Stomach (tissue), 9 donors: ENCODE results near the gene VPS13D. TPM values are rescaled to one million over a fixed set of nuclear protein-coding genes. Genes with fewer than 3 reads are reported as not detected.

ENCODE experiments used
- DNase-seq, 2 donors: peaks; one replicate each; pipeline versions ENCODE4 v3.0.0 to v3.0.0-alpha.2; 2013 to 2019
- H3K27ac ChIP-seq, 5 donors: fragments of 200-600 bp in 4 of 5; sonication (generic) in 4 of 5; one replicate each; pipeline ENCODE4 v1.5.1; 2013 to 2019; ENCODE audit warnings: mild to moderate bottlenecking in 1 of 5, moderate library complexity in 1 of 5
- H3K27me3 ChIP-seq, 3 donors: fragments of 200-600 bp; sonication (generic); one replicate each; pipeline ENCODE4 v1.5.1; 2017 to 2019; ENCODE audit warnings: mixed run types in 1 of 3
- H3K36me3 ChIP-seq, 4 donors: fragments of 200-600 bp; sonication (generic); 1 replicate in 3 of 4; 2 replicates in 1 of 4; pipeline ENCODE4 v1.5.1; 2016 to 2019
- H3K4me1 ChIP-seq, 4 donors: fragments of 200-600 bp; sonication (generic); one replicate each; pipeline ENCODE4 v1.5.1; 2016 to 2019
- H3K4me3 ChIP-seq, 4 donors: fragments of 200-600 bp; sonication (generic) in 3 of 4; one replicate each; pipeline ENCODE4 v1.5.1; 2016 to 2019; ENCODE audit warnings: mild to moderate bottlenecking in 1 of 4
- H3K9me3 ChIP-seq, 4 donors: fragments of 200-600 bp; sonication (generic); one replicate each; pipeline ENCODE4 v1.5.1; 2016 to 2019
- CTCF ChIP-seq, 7 experiments: fragments of 450-650 bp in 4 of 7; fragments of 200-600 bp in 3 of 7; sonication (generic) in 3 of 7; IDR thresholded peaks; one replicate each; pipeline ENCODE4 v1.5.1; 2016 to 2019; ENCODE audit warnings: antibody characterized with exemption in 7 of 7, control low read depth in 2 of 7, mild to moderate bottlenecking in 1 of 7
- EP300 ChIP-seq: sonication (generic); formaldehyde crosslinking; IDR thresholded peaks from one replicate; pipeline ENCODE4 v1.6.1; 2017; ENCODE audit warnings: antibody characterized with exemption
- POLR2A ChIP-seq, 4 donors: fragments of 450-650 bp; IDR thresholded peaks; one replicate each; pipeline ENCODE4 v1.6.1; 2016; ENCODE audit warnings: antibody characterized with exemption in 4 of 4, control low read depth in 2 of 4, mild to moderate bottlenecking in 1 of 4, moderate library complexity in 1 of 4
- POLR2AphosphoS5 ChIP-seq, 3 donors: sonication (generic); formaldehyde crosslinking; IDR thresholded peaks; one replicate each; pipeline ENCODE4 v1.6.1; 2016; ENCODE audit warnings: antibody characterized with exemption in 3 of 3
- WGBS, 5 donors: extraction: QIAGEN DNeasy Blood & Tissue Kit in 3 of 5; methylation state at CpG; one replicate each; pipeline versions ENCODE4 v1.1.5 to v1.1.7; 2013 to 2018; 5-methylcytosine and 5-hydroxymethylcytosine counted together
- intact Hi-C: fragments of 100-400 bp; cut with DNase I; formaldehyde crosslinking; loops from one replicate; pipeline ENCODE4 v1.15.1; 2023; ENCODE audit warnings: low total_unique reads
- polyA plus RNA-seq, 3 donors: library from polyadenylated mRNA; stranded (reverse); fragments of 200-250 nt; gene quantifications; one replicate each; pipeline ENCODE4 v1.2.3, GENCODE V29; 2013
- total RNA-seq, 5 donors: library from RNA; depleted of rRNA; stranded (reverse); fragments of >200 nt; gene quantifications; one replicate each; pipeline versions ENCODE4 v1.1.0 to v1.2.3, GENCODE V29; 2014 to 2016
- donor health status: healthy with polysubstance abuse.
- donor health status: Bipolar disorder and iron deficiency.
- donor health status: healthy.

VPS13D gene
- total and polyA plus RNA-seq, 8 donors, result 6.7 to 106 (median 66.5) TPM

- Histone ChIP-seq H3K27me3 (no peaks in the 10 kb centered on the region), H3K27ac (no peak overlapping the region), H3K9me3 (no peaks in the 10 kb centered on the region), H3K4me1 (peaks cover 0 to 12% (median 9%) of the 10 kb centered on the region in 4 donors), H3K4me3 (no peak overlapping the region), H3K36me3 (peaks cover 15 to 69% (median 66%) of the 10 kb centered on the region in 4 donors)
- DNase-seq, result no peak
- intact Hi-C loops, result no loop called here
- no peak for TF ChIP-seq POLR2A (IDR thresholded peaks at IDR 0.05)
- no peak for TF ChIP-seq POLR2AphosphoS5 (IDR thresholded peaks at IDR 0.05)
- no peak for TF ChIP-seq EP300
- TF ChIP-seq CTCF (IDR thresholded peaks at IDR 0.05), result no peak
- WGBS, 5 donors, result 78 to 90% (median 82%) methylated on average over 7 of the region's 7 CpGs
Observed at GRCh38 chr1:12204140-12204539, 25.7 kb upstream of the VPS13D start.

DNA sequence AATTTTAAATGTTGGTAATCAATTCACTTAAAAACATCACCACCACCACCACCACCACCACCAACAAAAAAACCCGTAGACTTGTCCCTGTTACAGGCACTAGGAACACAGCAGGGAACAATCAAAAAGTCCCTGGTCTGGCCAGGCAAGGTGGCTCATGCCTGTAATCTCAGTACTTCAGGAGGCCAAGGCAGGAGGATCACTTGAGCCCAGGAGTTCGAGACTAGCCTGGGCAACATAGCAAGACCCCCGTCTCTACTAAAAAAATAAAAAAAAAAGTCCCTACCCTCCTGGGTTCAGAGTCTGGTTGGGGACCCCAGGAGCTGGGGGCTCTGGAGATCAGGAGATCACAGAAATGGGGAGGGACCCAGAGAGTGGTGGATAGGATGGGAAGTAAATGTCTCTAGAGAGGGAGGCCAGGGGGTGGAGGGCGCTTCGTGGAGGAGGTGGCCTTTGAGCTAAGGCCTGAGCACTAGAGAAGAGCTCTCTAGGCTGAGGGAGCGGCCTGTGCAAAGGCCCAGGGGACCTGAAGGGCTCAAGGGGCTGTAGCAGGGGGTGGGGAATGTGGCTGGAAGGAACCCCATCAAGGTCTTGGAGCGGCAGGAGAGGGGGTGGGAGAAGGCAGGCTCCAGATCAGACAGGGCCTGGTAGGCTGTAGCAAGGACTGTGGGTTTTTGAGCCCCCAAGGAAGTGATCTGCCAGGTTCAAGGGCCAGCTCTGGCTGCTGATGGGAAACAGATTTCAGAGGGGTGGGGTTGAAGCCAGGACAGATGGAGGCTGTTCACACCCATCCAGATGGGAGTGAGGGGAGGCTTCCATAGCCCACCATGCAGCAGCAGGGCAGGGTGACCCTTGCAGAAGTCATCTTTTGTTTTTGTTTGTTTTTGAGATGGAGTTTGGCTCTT, 24.8 kb upstream of the VPS13D start:
- intact Hi-C loops, result no loop called here
- TF ChIP-seq EP300, result no peak
- no peak for DNase-seq
- no peak overlapping the region for H3K27ac ChIP-seq
- 76 to 88% (median 85%) methylated on average over 7 of the region's 7 CpGs for WGBS, 5 donors
- H3K4me1 ChIP-seq, result peaks cover 0 to 19% (median 14%) of the 10 kb centered on the region in 4 donors
- H3K4me3 ChIP-seq, result no peak overlapping the region
- peaks cover 15 to 62% (median 57%) of the 10 kb centered on the region in 4 donors for H3K36me3 ChIP-seq
- no peaks in the 10 kb centered on the region for H3K27me3 ChIP-seq
- H3K9me3 ChIP-seq, result no peaks in the 10 kb centered on the region

GRCh38 chr1:12206238-12206637, 23.6 kb upstream of the VPS13D start:
- peaks cover 15 to 54% (median 48%) of the 10 kb centered on the region in 4 donors for H3K36me3 ChIP-seq
- no peak overlapping the region for H3K4me3 ChIP-seq
- 80 to 97% (median 93%) methylated on average over 5 of the region's 5 CpGs for WGBS, 5 donors
- intact Hi-C loops, result no loop called here
- no peaks in the 10 kb centered on the region for H3K27me3 ChIP-seq
- no peaks in the 10 kb centered on the region for H3K9me3 ChIP-seq
- no peak overlapping the region for H3K27ac ChIP-seq
- H3K4me1 ChIP-seq, result peaks cover 0 to 22% (median 19%) of the 10 kb centered on the region in 4 donors
- DNase-seq, result no peak
- TF ChIP-seq POLR2AphosphoS5 (IDR thresholded peaks at IDR 0.05) (no peak), EP300 (no peak), POLR2A (IDR thresholded peaks at IDR 0.05) (no peak), CTCF (IDR thresholded peaks at IDR 0.05) (no peak)

DNA sequence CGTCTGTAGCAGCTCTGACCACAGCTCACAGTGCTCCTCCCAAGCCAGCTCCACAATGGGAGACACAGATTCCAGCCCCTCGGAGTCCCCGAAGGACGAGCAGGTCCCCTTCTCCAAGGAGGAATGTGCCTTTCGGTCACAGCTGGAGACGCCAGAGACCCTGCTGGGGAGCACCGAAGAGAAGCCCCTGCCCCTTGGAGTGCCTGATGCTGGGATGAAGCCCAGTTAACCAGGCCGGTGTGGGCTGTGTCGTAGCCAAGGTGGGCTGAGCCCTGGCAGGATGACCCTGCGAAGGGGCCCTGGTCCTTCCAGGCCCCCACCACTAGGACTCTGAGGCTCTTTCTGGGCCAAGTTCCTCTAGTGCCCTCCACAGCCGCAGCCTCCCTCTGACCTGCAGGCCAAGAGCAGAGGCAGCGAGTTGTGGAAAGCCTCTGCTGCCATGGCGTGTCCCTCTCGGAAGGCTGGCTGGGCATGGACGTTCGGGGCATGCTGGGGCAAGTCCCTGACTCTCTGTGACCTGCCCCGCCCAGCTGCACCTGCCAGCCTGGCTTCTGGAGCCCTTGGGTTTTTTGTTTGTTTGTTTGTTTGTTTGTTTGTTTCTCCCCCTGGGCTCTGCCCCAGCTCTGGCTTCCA, 22.9 kb upstream of the VPS13D start:
- intact Hi-C loops, result no loop called here

More for the DNA sequence above, 22.9 kb upstream of the VPS13D start:
- no peak overlapping the region for H3K27ac ChIP-seq
- TF ChIP-seq EP300 (no peak), CTCF (IDR thresholded peaks at IDR 0.05) (no peak), POLR2A (IDR thresholded peaks at IDR 0.05) (no peak), POLR2AphosphoS5 (IDR thresholded peaks at IDR 0.05) (no peak)
- DNase-seq, result no peak
- H3K4me3 ChIP-seq, result no peak overlapping the region
- 77 to 83% (median 79%) methylated on average over 14 to 17 of the region's 17 CpGs for WGBS, 5 donors
- H3K4me1 ChIP-seq, result peaks cover 0 to 22% (median 19%) of the 10 kb centered on the region in 4 donors
- H3K9me3 ChIP-seq, result no peaks in the 10 kb centered on the region
- no peaks in the 10 kb centered on the region for H3K27me3 ChIP-seq
- peaks cover 15 to 48% (median 44%) of the 10 kb centered on the region in 4 donors for H3K36me3 ChIP-seq
